ENCODE measurements around the gene IGSF11. TPM values are rescaled to one million over a fixed set of nuclear protein-coding genes. Genes with fewer than 3 reads are reported as not detected.
"Not testable (repeated sequence)": the region's sequence is repeated elsewhere in the genome, so short reads cannot be mapped to it uniquely, and the experiment has no call there.

Gene IGSF11
- total and polyA plus RNA-seq, 9 donors: 0.82 to 3.8 (median 1.9) TPM

- no peaks in the 10 kb centered on the region for H3K27me3 ChIP-seq (ENCODE audit: control insufficient read depth, insufficient read depth, low read length)
- H3K9me3 ChIP-seq (replicated peaks; ENCODE audit: control insufficient read depth, low read depth, low read length): no peaks in the 10 kb centered on the region
- no peak for DNase-seq
- H3K27ac ChIP-seq (ENCODE audit: low read length): no peak overlapping the region
- no peaks in the 10 kb centered on the region for H3K4me1 ChIP-seq (ENCODE audit: control insufficient read depth, insufficient read depth, low read length)
- no peaks in the 10 kb centered on the region for H3K36me3 ChIP-seq (ENCODE audit: control insufficient read depth, insufficient read depth, low read length)
- H3K4me3 ChIP-seq (ENCODE audit: low read length): no peak overlapping the region
- no CpG with 5 or more reads among the region's 4 CpGs for WGBS (ENCODE audit: insufficient coverage)
These were observed 133.7 kb downstream of the IGSF11 start for GRCh38 chr3:118900737-118901525.

- Histone ChIP-seq H3K4me3 (ENCODE audit: low read length) (no peak overlapping the region), H3K27me3 (ENCODE audit: control insufficient read depth, insufficient read depth, low read length) (no peaks in the 10 kb centered on the region), H3K4me1 (ENCODE audit: control insufficient read depth, insufficient read depth, low read length) (no peaks in the 10 kb centered on the region), H3K9me3 (replicated peaks; ENCODE audit: control insufficient read depth, low read depth, low read length) (no peaks in the 10 kb centered on the region), H3K27ac (ENCODE audit: low read length) (no peak overlapping the region), H3K36me3 (ENCODE audit: control insufficient read depth, insufficient read depth, low read length) (no peaks in the 10 kb centered on the region)
- no CpG with 5 or more reads among the region's 2 CpGs for WGBS (ENCODE audit: insufficient coverage)
- no peak for DNase-seq
These were observed 144.4 kb downstream of the IGSF11 start for GRCh38 chr3:118890206-118890605.

DNA sequence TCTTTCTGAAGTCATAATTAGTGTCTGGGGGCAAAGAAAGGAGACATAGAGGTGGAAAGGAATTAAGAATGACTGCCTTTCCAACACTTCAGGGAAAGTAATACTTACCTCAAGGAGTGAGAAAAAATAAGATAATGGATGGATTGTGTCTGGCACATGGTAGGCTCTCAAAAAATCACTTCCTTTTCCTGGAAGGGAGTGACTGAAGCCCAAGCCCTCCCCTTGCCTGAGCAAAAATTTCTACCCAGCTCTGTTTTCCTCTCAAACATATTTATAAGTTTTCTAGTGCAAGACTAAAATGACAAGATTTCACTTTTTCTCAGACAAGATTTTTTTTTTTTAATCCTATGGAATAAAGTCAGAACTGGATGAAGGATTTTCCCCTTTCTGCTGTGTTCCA lies 145.0 kb downstream of the IGSF11 start:
- no peak for DNase-seq
- Histone ChIP-seq H3K27me3 (ENCODE audit: control insufficient read depth, insufficient read depth, low read length) (no peaks in the 10 kb centered on the region), H3K27ac (ENCODE audit: low read length) (no peak overlapping the region), H3K9me3 (replicated peaks; ENCODE audit: control insufficient read depth, low read depth, low read length) (no peaks in the 10 kb centered on the region), H3K4me3 (ENCODE audit: low read length) (no peak overlapping the region), H3K36me3 (ENCODE audit: control insufficient read depth, insufficient read depth, low read length) (no peaks in the 10 kb centered on the region), H3K4me1 (ENCODE audit: control insufficient read depth, insufficient read depth, low read length) (no peaks in the 10 kb centered on the region)

GRCh38 chr3:118886708-118887107 lies 147.9 kb downstream of the IGSF11 start:
- Histone ChIP-seq H3K4me3 (ENCODE audit: low read length) (no peak overlapping the region), H3K27me3 (ENCODE audit: control insufficient read depth, insufficient read depth, low read length) (no peaks in the 10 kb centered on the region), H3K9me3 (replicated peaks; ENCODE audit: control insufficient read depth, low read depth, low read length) (no peaks in the 10 kb centered on the region), H3K36me3 (ENCODE audit: control insufficient read depth, insufficient read depth, low read length) (no peaks in the 10 kb centered on the region), H3K27ac (ENCODE audit: low read length) (no peak overlapping the region), H3K4me1 (ENCODE audit: control insufficient read depth, insufficient read depth, low read length) (no peaks in the 10 kb centered on the region)
- 60% methylated on average over 3 of the region's 3 CpGs for WGBS (ENCODE audit: insufficient coverage)
- no peak for DNase-seq

GRCh38 chr3:118884748-118885206 lies 149.9 kb downstream of the IGSF11 start:
- H3K27me3 ChIP-seq (ENCODE audit: control insufficient read depth, insufficient read depth, low read length): peaks cover 2% of the 10 kb centered on the region
- no CpG with 5 or more reads among the region's 3 CpGs for WGBS (ENCODE audit: insufficient coverage)
- DNase-seq: peak; percentile 44
- H3K4me1 ChIP-seq (ENCODE audit: control insufficient read depth, insufficient read depth, low read length): no peaks in the 10 kb centered on the region
- no peak overlapping the region for H3K27ac ChIP-seq (ENCODE audit: low read length)
- no peaks in the 10 kb centered on the region for H3K36me3 ChIP-seq (ENCODE audit: control insufficient read depth, insufficient read depth, low read length)
- no peaks in the 10 kb centered on the region for H3K9me3 ChIP-seq (replicated peaks; ENCODE audit: control insufficient read depth, low read depth, low read length)
- H3K4me3 ChIP-seq (ENCODE audit: low read length): no peak overlapping the region

DNA sequence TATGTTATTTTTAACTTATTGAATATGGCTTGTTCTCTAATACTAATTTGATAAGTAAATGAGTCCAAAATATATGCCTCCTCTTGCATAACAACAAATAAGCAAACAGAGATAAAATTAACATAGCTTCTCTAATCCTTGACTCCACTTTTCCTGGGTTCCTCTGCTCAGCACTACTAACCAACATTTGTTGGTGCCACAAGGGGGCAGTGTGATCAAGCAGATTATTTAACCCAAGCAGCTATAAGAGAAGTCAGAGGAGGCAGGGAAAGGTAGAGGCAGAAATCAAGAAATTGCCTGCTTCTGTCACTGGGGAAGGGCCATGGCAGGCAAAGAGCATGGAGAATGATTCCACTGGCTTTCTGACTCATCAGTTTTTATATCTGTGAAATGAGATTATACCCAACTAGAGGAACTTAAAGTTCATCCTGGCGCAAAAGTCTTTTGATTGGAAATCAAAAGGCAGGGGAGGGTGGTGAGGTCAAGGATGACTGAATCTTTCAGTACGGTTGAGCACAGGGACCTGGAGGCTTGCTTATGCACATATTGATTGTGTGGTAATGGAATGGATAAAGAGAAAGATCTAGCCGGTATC lies 152.2 kb downstream of the IGSF11 start:
- Histone ChIP-seq H3K4me1 (ENCODE audit: control insufficient read depth, insufficient read depth, low read length) (no peaks in the 10 kb centered on the region), H3K27me3 (ENCODE audit: control insufficient read depth, insufficient read depth, low read length) (peaks cover 2% of the 10 kb centered on the region), H3K27ac (ENCODE audit: low read length) (no peak overlapping the region), H3K9me3 (replicated peaks; ENCODE audit: control insufficient read depth, low read depth, low read length) (no peaks in the 10 kb centered on the region), H3K4me3 (ENCODE audit: low read length) (no peak overlapping the region), H3K36me3 (ENCODE audit: control insufficient read depth, insufficient read depth, low read length) (no peaks in the 10 kb centered on the region)
- peak; percentile 68 for DNase-seq
- 51% methylated on average over 3 of the region's 3 CpGs for WGBS (ENCODE audit: insufficient coverage)

- Histone ChIP-seq H3K4me1 (ENCODE audit: control insufficient read depth, insufficient read depth, low read length) (no peaks in the 10 kb centered on the region), H3K27ac (ENCODE audit: low read length) (no peak overlapping the region), H3K27me3 (ENCODE audit: control insufficient read depth, insufficient read depth, low read length) (no peaks in the 10 kb centered on the region), H3K9me3 (replicated peaks; ENCODE audit: control insufficient read depth, low read depth, low read length) (peaks cover 9% of the 10 kb centered on the region), H3K4me3 (ENCODE audit: low read length) (no peak overlapping the region), H3K36me3 (ENCODE audit: control insufficient read depth, insufficient read depth, low read length) (no peaks in the 10 kb centered on the region)
- no peak for DNase-seq
These were observed 166.6 kb downstream of the IGSF11 start for GRCh38 chr3:118868051-118868450.

- no peaks in the 10 kb centered on the region for H3K36me3 ChIP-seq (ENCODE audit: control insufficient read depth, insufficient read depth, low read length)
- H3K4me3 ChIP-seq (ENCODE audit: low read length): no peak overlapping the region
- WGBS (ENCODE audit: insufficient coverage): no CpG with 5 or more reads among the region's 1 CpG
- H3K9me3 ChIP-seq (replicated peaks; ENCODE audit: control insufficient read depth, low read depth, low read length): peaks cover 2% of the 10 kb centered on the region
- H3K27me3 ChIP-seq (ENCODE audit: control insufficient read depth, insufficient read depth, low read length): no peaks in the 10 kb centered on the region
- no peak overlapping the region for H3K27ac ChIP-seq (ENCODE audit: low read length)
- H3K4me1 ChIP-seq (ENCODE audit: control insufficient read depth, insufficient read depth, low read length): no peaks in the 10 kb centered on the region
- no peak for DNase-seq
These were observed 170.8 kb downstream of the IGSF11 start for GRCh38 chr3:118863731-118864322.

- Histone ChIP-seq H3K9me3 (replicated peaks; ENCODE audit: control insufficient read depth, low read depth, low read length) (peaks cover 11% of the 10 kb centered on the region), H3K4me3 (ENCODE audit: low read length) (no peak overlapping the region), H3K27me3 (ENCODE audit: control insufficient read depth, insufficient read depth, low read length) (no peaks in the 10 kb centered on the region), H3K27ac (ENCODE audit: low read length) (no peak overlapping the region), H3K4me1 (ENCODE audit: control insufficient read depth, insufficient read depth, low read length) (no peaks in the 10 kb centered on the region), H3K36me3 (ENCODE audit: control insufficient read depth, insufficient read depth, low read length) (no peaks in the 10 kb centered on the region)
- DNase-seq: no peak
- no CpG with 5 or more reads among the region's 1 CpG for WGBS (ENCODE audit: insufficient coverage)
These were observed 174.7 kb downstream of the IGSF11 start for GRCh38 chr3:118859950-118860349.

DNA sequence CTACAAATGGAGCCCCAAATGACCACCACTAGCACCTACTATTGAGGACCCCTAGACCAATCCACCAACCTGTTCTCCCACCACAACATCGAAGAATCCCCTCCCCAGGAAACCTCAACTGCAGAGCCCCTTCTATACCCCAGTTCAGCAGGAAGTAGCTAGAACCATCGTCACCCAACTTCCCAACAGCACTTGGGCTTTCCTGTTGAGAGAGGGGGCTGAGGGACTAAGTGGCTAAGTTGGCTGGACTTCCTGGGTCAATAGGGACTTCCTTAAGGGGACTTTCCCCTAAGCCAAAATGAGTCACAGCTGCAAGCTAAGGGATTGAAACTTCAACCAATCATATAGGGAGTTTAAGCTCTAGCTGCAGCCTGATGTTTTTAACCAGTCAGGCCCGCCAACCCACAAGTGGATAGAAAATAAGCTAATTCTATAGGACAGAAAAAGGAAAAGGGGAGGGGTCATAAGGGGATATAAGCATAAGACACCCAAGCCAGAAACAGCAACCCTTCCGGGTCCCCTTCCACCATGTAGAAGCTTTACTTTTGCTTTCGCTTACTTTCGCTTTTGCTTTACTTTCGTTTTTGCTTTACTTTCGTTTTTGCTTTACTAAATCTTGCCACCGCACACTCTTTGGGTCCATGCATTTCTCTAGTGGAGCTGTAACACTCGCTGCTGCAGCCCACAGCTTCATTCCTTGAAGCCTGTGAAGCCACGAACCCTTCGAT lies 183.0 kb downstream of the IGSF11 start:
- not testable (repeated sequence) for H3K36me3 ChIP-seq (ENCODE audit: control insufficient read depth, insufficient read depth, low read length); H3K27me3 ChIP-seq (ENCODE audit: control insufficient read depth, insufficient read depth, low read length); DNase-seq; H3K4me1 ChIP-seq (ENCODE audit: control insufficient read depth, insufficient read depth, low read length); H3K4me3 ChIP-seq (ENCODE audit: low read length); H3K27ac ChIP-seq (ENCODE audit: low read length)
- H3K9me3 ChIP-seq (replicated peaks; ENCODE audit: control insufficient read depth, low read depth, low read length): peaks cover 10% of the 10 kb centered on the region
- WGBS (ENCODE audit: insufficient coverage): 91% methylated on average over 9 of the region's 12 CpGs

Data from muscle of leg (tissue), 11 donors.